ENCODE results near the gene CYP2S1.

DNA sequence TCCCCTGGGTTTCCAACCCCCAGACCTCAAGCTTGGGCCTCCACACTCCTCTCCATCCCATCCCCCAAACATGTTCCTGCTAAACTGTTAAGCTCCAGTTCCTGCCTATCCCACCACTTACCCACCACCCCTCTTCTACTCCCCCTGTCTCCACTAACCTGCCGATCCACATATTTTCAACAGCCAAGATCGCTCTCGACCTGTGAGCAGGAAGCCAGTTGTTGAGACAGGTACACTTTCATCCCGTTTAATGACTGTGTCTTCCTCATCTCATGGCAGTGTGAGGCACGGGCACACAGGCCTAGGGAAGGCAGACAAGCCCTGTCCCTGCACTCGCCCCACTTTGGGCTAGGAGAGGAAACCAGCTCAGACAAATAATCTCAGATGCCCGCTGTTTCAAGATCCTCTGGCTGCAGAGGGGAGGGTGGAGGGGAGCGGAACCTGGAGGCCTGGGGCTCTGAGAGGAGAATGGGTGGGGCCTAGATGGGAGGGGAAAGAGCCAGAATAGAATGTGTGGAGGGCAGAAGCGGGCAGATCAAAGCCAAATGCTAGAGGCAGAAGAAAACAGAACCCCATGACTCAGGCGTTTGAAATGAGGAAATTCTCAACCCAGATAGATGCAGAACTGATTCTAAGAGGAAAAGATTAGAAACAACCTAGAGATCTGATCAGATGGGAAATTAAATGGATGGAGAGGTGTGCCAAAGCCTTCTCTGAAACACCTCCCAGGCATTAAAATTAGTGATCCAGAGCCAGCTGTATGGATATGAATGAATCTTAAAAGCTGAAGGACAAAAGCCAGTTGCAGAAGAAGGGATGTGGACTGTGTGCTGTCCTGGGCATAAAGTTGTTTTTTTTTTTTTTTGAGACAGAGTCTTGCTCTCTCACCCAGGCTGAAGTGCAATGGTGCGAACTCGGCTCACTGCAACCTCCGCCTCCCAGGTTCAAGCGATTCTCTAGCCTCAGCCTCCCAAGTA is 16.9 kb upstream of the CYP2S1 start:
- TF ChIP-seq, protein P1, sequence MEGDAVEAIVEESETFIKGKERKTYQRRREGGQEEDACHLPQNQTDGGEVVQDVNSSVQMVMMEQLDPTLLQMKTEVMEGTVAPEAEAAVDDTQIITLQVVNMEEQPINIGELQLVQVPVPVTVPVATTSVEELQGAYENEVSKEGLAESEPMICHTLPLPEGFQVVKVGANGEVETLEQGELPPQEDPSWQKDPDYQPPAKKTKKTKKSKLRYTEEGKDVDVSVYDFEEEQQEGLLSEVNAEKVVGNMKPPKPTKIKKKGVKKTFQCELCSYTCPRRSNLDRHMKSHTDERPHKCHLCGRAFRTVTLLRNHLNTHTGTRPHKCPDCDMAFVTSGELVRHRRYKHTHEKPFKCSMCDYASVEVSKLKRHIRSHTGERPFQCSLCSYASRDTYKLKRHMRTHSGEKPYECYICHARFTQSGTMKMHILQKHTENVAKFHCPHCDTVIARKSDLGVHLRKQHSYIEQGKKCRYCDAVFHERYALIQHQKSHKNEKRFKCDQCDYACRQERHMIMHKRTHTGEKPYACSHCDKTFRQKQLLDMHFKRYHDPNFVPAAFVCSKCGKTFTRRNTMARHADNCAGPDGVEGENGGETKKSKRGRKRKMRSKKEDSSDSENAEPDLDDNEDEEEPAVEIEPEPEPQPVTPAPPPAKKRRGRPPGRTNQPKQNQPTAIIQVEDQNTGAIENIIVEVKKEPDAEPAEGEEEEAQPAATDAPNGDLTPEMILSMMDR (IDR thresholded peaks at IDR 0.05; ENCODE audit: insufficient read depth, low read length), result no peak
- no peak for TF ChIP-seq POLR2AphosphoS5 (IDR thresholded peaks at IDR 0.05; ENCODE audit: low read depth)
